K562 (cell line): ENCODE results near the gene TMEM138.

Source experiments
- E2F1 ChIP-seq: sonication (generic); formaldehyde crosslinking; IDR thresholded peaks from 2 replicates; pipeline ENCODE4 v1.8.1; 2023; ENCODE audit warnings: mild to moderate bottlenecking, missing genetic modification reagents, moderate library complexity
- EP300 ChIP-seq: IDR thresholded peaks from 2 replicates; pipeline ENCODE4 v1.6.1; 2012; ENCODE audit warnings: low read length, improper control_type of control experiment
- PHF21A ChIP-seq: fragments of 450-650 bp; IDR thresholded peaks from 2 replicates; pipeline ENCODE4 v1.6.1; 2017; ENCODE audit warnings: low read depth, borderline replicate concordance
- RAD21 ChIP-seq, 2 experiments: fragments of 250-450 bp in 1 of 2; fragments of 450-650 bp in 1 of 2; sonication (Bioruptor Pico) in 1 of 2; formaldehyde crosslinking in 1 of 2; IDR thresholded peaks in 1 of 2; conservative IDR thresholded peaks in 1 of 2; 2 replicates each; pipeline versions ENCODE4 v1.4.0 to v1.8.0; 2020 to 2022; ENCODE audit warnings: mild to moderate bottlenecking in 2 of 2, moderate library complexity in 1 of 2
- SMC3 ChIP-seq: conservative IDR thresholded peaks from 2 replicates; pipeline ENCODE4 v1.6.1; 2011; ENCODE audit warnings: low read depth, low read length, improper control_type of control experiment; ENCODE audit not compliant: insufficient read depth
- TEAD4 ChIP-seq, 2 experiments: sonication (generic) in 1 of 2; formaldehyde crosslinking in 1 of 2; IDR thresholded peaks; 2 replicates each; pipeline versions ENCODE4 v1.6.1 to v1.8.0; 2012 to 2022; ENCODE audit warnings: borderline replicate concordance in 1 of 2, inconsistent platforms in 1 of 2, low read length in 1 of 2, mild to moderate bottlenecking in 1 of 2, missing genetic modification reagents in 1 of 2
- TRIM28 ChIP-seq: fragments of 450-650 bp; IDR thresholded peaks from 2 replicates; pipeline ENCODE4 v1.6.1; 2017
- ZBTB33 ChIP-seq: sonication (generic); formaldehyde crosslinking; IDR thresholded peaks from 2 replicates; pipeline ENCODE4 v1.8.1; 2023; ENCODE audit warnings: mild to moderate bottlenecking, missing genetic modification reagents
- ZNF232 ChIP-seq: sonication (generic); formaldehyde crosslinking; IDR thresholded peaks from 2 replicates; pipeline ENCODE4 v1.8.0; 2022; ENCODE audit warnings: mild to moderate bottlenecking, missing genetic modification reagents
- TF ChIP-seq, protein P1 (sequence below): sonication (generic); formaldehyde crosslinking; IDR thresholded peaks from 2 replicates; pipeline ENCODE4 v1.8.0; 2022; ENCODE audit warnings: mild to moderate bottlenecking, missing genetic modification reagents

DNA sequence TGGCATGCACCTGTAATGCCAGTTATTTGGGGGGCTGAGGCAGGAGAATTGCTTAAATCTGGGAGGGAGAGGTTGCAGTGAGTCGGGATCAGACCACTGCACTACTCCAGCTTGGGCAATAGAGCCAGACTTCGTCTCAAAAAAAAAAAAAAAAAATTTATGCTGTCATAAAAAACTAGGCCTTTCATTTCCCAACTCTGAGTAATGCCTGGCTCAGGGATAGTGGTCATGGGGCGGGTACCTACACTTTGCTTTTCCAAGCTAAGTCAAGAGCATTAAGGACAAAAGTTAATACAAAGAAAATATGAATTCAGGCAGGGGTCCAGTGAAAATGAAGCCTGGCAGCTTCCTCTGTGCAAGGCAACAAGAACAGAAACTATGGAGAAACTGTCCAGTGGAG is 51.3 kb downstream of the TMEM138 start:
- TF ChIP-seq TRIM28 (no peak), RAD21 (CRISPR knock-in tag; conservative IDR thresholded peaks at IDR 0.05 in 1 of 2, IDR thresholded peaks at IDR 0.05 in 1 of 2) (no peak), EP300 (no peak), TEAD4 (IDR thresholded peaks at IDR 0.05; ENCODE audit: low read length) (no peak), TEAD4 (CRISPR knock-in tag; IDR thresholded peaks at IDR 0.05; ENCODE audit: borderline replicate concordance) (no peak), PHF21A (no peak), ZBTB33 (CRISPR knock-in tag) (no peak), SMC3 (no peak), ZNF232 (CRISPR knock-in tag) (no peak), E2F1 (no peak)
- TF ChIP-seq, protein P1, sequence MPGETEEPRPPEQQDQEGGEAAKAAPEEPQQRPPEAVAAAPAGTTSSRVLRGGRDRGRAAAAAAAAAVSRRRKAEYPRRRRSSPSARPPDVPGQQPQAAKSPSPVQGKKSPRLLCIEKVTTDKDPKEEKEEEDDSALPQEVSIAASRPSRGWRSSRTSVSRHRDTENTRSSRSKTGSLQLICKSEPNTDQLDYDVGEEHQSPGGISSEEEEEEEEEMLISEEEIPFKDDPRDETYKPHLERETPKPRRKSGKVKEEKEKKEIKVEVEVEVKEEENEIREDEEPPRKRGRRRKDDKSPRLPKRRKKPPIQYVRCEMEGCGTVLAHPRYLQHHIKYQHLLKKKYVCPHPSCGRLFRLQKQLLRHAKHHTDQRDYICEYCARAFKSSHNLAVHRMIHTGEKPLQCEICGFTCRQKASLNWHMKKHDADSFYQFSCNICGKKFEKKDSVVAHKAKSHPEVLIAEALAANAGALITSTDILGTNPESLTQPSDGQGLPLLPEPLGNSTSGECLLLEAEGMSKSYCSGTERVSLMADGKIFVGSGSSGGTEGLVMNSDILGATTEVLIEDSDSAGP (CRISPR knock-in tag): no peak
